ENCODE data around the gene NEBL.

NEBL gene

GRCh38 chr10:20748551-20748950 lies 148.6 kb downstream of the NEBL start:
- no peak overlapping the region for H3K27ac ChIP-seq (ENCODE audit: extremely low read depth, low read depth, low read length)
- POLR2A ChIA-PET = no interaction called here
- H3K9me3 ChIP-seq (ENCODE audit: control insufficient read depth, insufficient read depth, low read depth, low read length) = no peaks in the 10 kb centered on the region
- no peaks in the 10 kb centered on the region for H3K36me3 ChIP-seq (ENCODE audit: control insufficient read depth in 2 of 2, insufficient read depth in 1 of 2, low read length in 2 of 2)
- TF ChIP-seq ZNF518A (tag by site-specific recombination; conservative IDR thresholded peaks at IDR 0.05; ENCODE audit: low read depth) (no peak), GLIS1 (tag by site-specific recombination; IDR thresholded peaks at IDR 0.05) (no peak), ZNF571 (tag by site-specific recombination; IDR thresholded peaks at IDR 0.05) (no peak), ZNF510 (tag by site-specific recombination; IDR thresholded peaks at IDR 0.05; ENCODE audit: insufficient replicate concordance) (no peak), ZNF529 (tag by site-specific recombination; IDR thresholded peaks at IDR 0.05; ENCODE audit: insufficient replicate concordance) (no peak), ZNF501 (tag by site-specific recombination; IDR thresholded peaks at IDR 0.05) (no peak), ZNF48 (tag by site-specific recombination; IDR thresholded peaks at IDR 0.05) (no peak), ZNF596 (tag by site-specific recombination; IDR thresholded peaks at IDR 0.05) (no peak), OVOL3 (tag by site-specific recombination; IDR thresholded peaks at IDR 0.05) (no peak), ZNF600 (tag by site-specific recombination; IDR thresholded peaks at IDR 0.05) (no peak), INSM2 (tag by site-specific recombination; IDR thresholded peaks at IDR 0.05) (no peak), ZNF843 (tag by site-specific recombination; IDR thresholded peaks at IDR 0.05) (no peak), RBAK (tag by site-specific recombination; IDR thresholded peaks at IDR 0.05) (no peak), ZNF692 (tag by site-specific recombination; IDR thresholded peaks at IDR 0.05) (no peak), ZNF433 (tag by site-specific recombination; IDR thresholded peaks at IDR 0.05; ENCODE audit: low read depth) (no peak), ZNF223 (tag by site-specific recombination; IDR thresholded peaks at IDR 0.05) (no peak), ZNF837 (tag by site-specific recombination; IDR thresholded peaks at IDR 0.05) (no peak)
- no peaks in the 10 kb centered on the region for H3K4me1 ChIP-seq (ENCODE audit: control insufficient read depth, insufficient read depth, low read length)
- H3K4me3 ChIP-seq (ENCODE audit: low read depth, low read length) = no peak overlapping the region
- CTCF ChIA-PET = no interaction called here

- ChIA-PET POLR2A (no interaction called here), CTCF (no interaction called here)
- no peak for TF ChIP-seq ZSCAN4 (tag by site-specific recombination; IDR thresholded peaks at IDR 0.05)
- no peak for TF ChIP-seq ZBTB7A (tag by site-specific recombination; IDR thresholded peaks at IDR 0.05; ENCODE audit: low read depth)
- TF ChIP-seq ZNF311 (tag by site-specific recombination; IDR thresholded peaks at IDR 0.05; ENCODE audit: borderline replicate concordance) = no peak
- no peak for TF ChIP-seq MYNN (tag by site-specific recombination; IDR thresholded peaks at IDR 0.05; ENCODE audit: borderline replicate concordance)
- TF ChIP-seq ZNF335 (tag by site-specific recombination; conservative IDR thresholded peaks at IDR 0.05) = no peak
- no peak for TF ChIP-seq ZFP69B (tag by site-specific recombination; IDR thresholded peaks at IDR 0.05)
- no peak for TF ChIP-seq ZBTB20 (tag by site-specific recombination; IDR thresholded peaks at IDR 0.05)
- TF ChIP-seq ZNF292 (tag by site-specific recombination; IDR thresholded peaks at IDR 0.05; ENCODE audit: borderline replicate concordance, low read depth) = no peak
- no peak for TF ChIP-seq ZBTB10 (tag by site-specific recombination; IDR thresholded peaks at IDR 0.05)
Measured at GRCh38 chr10:20747782-20748181, 149.3 kb downstream of the NEBL start.

More at GRCh38 chr10:20747782-20748181, 149.3 kb downstream of the NEBL start:
- no peak overlapping the region for H3K4me3 ChIP-seq (ENCODE audit: low read depth, low read length)
- H3K4me1 ChIP-seq (ENCODE audit: control insufficient read depth, insufficient read depth, low read length) = no peaks in the 10 kb centered on the region
- H3K9me3 ChIP-seq (ENCODE audit: control insufficient read depth, insufficient read depth, low read depth, low read length) = no peaks in the 10 kb centered on the region
- H3K27ac ChIP-seq (ENCODE audit: extremely low read depth, low read depth, low read length) = no peak overlapping the region
- no peaks in the 10 kb centered on the region for H3K36me3 ChIP-seq (ENCODE audit: control insufficient read depth in 2 of 2, insufficient read depth in 1 of 2, low read length in 2 of 2)

Measured in HEK293 (cell line).